Chondrocyte (in vitro differentiated cells): ENCODE measurements around the gene ARL5A. TPM values are rescaled to one million over a fixed set of nuclear protein-coding genes. Genes with fewer than 3 reads are reported as not detected.

Experiments used
- DNase-seq: peaks from one replicate; pipeline ENCODE4 v3.0.0; 2021; ENCODE audit warnings: mixed read lengths, low spot score
- H3K27ac Mint-ChIP-seq: one replicate; pipeline ENCODE4 v1.8.0; 2021; ENCODE audit warnings: mild to moderate bottlenecking, moderate library complexity, mixed read lengths; ENCODE audit not compliant: unreplicated experiment
- H3K27me3 Mint-ChIP-seq: 2 replicates; pipeline ENCODE4 v1.8.0; 2021; ENCODE audit warnings: low read depth, mixed read lengths
- H3K36me3 Mint-ChIP-seq: 2 replicates; pipeline ENCODE4 v1.8.0; 2021; ENCODE audit warnings: low read depth, mixed read lengths
- H3K4me1 Mint-ChIP-seq: 2 replicates; pipeline ENCODE4 v1.8.0; 2021; ENCODE audit warnings: low read depth, mild to moderate bottlenecking, mixed read lengths
- H3K4me3 Mint-ChIP-seq: one replicate; pipeline ENCODE4 v1.8.0; 2021; ENCODE audit warnings: mild to moderate bottlenecking, moderate library complexity, mixed read lengths; ENCODE audit not compliant: unreplicated experiment
- H3K9me3 Mint-ChIP-seq: 2 replicates; pipeline ENCODE4 v1.8.0; 2021; ENCODE audit warnings: low read depth, mixed read lengths
- total RNA-seq: library from RNA; stranded (reverse); gene quantifications from 3 replicates; pipeline ENCODE4 v1.2.1, GENCODE V29; 2021
- TF ChIP-seq, protein P1 (sequence below): fragments of 200-600 bp; sonication (generic); IDR thresholded peaks from 2 replicates; pipeline ENCODE4 v1.5.0; 2021; ENCODE audit warnings: antibody characterized with exemption, mild to moderate bottlenecking, moderate library complexity

ARL5A gene
- total RNA-seq, 1 donor from 2014 or later: 39.8 TPM

DNA sequence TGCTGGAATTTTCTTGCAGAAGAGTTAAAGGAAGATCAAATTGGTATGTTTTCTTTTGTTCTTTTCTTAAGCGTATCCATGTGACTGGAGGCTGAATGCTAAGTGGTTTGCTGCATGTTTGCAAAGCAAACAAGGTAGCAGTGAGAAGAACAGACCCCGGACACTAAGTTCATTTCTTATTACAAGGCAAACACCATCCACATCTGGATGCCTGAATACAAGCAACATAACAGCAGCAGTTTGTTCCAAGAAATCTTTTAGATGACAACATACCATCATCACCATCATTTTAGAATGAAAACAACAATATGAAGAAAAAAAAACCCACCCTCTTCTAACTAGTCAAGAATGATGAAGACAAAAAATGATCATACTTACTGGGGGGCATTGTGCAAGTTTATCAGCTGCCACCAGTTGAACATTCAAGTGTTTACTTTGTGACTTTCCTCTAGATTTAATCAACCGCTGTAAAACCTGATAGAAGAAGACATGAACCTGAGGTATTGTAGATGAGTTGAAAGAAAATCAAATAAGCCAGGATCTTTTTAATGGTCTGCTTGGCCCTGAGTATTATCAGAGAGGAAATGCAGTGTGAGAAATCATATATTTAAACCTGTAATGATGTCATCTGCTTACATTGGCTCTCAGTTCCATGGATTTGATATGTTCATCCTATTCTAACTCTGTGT is 25.0 kb upstream of the ARL5A start:
- peaks cover 43% of the 10 kb centered on the region for H3K4me1 Mint-ChIP-seq
- DNase-seq: no peak
- no peaks in the 10 kb centered on the region for H3K9me3 Mint-ChIP-seq
- TF ChIP-seq, protein P1, sequence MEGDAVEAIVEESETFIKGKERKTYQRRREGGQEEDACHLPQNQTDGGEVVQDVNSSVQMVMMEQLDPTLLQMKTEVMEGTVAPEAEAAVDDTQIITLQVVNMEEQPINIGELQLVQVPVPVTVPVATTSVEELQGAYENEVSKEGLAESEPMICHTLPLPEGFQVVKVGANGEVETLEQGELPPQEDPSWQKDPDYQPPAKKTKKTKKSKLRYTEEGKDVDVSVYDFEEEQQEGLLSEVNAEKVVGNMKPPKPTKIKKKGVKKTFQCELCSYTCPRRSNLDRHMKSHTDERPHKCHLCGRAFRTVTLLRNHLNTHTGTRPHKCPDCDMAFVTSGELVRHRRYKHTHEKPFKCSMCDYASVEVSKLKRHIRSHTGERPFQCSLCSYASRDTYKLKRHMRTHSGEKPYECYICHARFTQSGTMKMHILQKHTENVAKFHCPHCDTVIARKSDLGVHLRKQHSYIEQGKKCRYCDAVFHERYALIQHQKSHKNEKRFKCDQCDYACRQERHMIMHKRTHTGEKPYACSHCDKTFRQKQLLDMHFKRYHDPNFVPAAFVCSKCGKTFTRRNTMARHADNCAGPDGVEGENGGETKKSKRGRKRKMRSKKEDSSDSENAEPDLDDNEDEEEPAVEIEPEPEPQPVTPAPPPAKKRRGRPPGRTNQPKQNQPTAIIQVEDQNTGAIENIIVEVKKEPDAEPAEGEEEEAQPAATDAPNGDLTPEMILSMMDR: no peak
- H3K27ac Mint-ChIP-seq: no peak overlapping the region
- H3K36me3 Mint-ChIP-seq: no peaks in the 10 kb centered on the region
- H3K4me3 Mint-ChIP-seq: no peak overlapping the region
- H3K27me3 Mint-ChIP-seq: no peaks in the 10 kb centered on the region

DNA sequence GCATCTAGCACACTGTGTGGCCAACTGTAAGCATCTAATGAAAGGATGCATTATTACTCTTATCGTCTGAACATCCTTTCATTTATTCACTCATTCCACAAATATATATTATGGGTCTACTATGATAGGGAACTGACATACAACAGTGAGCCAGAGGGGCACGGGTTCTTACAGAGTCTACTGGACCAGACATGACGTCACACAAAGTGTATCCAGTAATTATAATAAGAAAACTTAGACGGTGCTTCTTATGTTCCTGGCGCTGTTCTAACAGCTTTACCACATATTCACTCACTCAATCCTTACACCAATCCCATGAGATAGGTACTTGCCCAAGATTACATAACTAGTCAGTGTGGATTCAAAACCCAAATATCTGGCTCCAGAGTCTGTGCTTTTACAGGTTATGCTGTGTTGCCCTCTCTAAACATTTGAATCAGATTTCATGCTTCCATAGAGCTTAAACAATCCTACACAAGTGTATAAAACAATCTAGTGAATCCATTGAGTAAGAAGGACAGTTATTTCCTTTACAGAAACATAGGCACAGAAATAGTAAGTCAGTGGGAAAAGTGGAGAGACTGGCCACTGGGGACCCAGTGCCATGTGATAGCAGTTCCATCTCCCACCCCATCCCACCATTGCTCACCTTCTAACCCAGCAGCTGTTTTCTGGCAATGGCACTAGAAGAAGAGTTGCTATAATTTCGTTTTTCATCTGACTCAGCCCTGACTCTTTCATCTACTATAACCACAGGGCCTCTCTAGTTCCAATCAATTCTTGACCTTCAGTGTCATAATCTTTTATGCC is 24.2 kb upstream of the ARL5A start:
- Mint-ChIP-seq H3K36me3 (no peaks in the 10 kb centered on the region), H3K27ac (no peak overlapping the region), H3K9me3 (no peaks in the 10 kb centered on the region), H3K27me3 (no peaks in the 10 kb centered on the region), H3K4me3 (no peak overlapping the region), H3K4me1 (peaks cover 36% of the 10 kb centered on the region)
- TF ChIP-seq, protein P1: no peak
- no peak for DNase-seq

DNA sequence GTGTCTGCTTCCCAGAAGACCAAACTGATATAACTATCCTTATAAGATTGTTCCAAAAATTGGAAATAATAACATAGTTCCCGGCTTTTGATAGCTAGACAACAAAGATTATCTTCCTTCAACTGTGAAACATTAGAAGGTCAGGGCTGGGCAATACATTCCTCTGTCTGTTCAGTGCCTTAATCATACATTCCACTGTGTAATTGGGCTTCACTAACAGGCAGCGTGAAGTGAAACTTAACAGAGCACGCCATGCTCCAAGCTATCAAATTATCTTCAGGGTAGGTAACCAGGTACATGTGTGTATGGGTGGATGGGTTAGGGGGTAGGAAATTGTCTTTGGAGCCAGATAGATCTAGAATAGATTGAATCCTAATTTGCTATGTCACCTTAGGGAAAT is 23.5 kb upstream of the ARL5A start:
- no peak for DNase-seq
- Mint-ChIP-seq H3K27ac (peak overlapping the region; percentile 38), H3K4me3 (no peak overlapping the region), H3K9me3 (no peaks in the 10 kb centered on the region), H3K36me3 (no peaks in the 10 kb centered on the region), H3K4me1 (peaks cover 29% of the 10 kb centered on the region), H3K27me3 (no peaks in the 10 kb centered on the region)
- TF ChIP-seq, protein P1: no peak

DNA sequence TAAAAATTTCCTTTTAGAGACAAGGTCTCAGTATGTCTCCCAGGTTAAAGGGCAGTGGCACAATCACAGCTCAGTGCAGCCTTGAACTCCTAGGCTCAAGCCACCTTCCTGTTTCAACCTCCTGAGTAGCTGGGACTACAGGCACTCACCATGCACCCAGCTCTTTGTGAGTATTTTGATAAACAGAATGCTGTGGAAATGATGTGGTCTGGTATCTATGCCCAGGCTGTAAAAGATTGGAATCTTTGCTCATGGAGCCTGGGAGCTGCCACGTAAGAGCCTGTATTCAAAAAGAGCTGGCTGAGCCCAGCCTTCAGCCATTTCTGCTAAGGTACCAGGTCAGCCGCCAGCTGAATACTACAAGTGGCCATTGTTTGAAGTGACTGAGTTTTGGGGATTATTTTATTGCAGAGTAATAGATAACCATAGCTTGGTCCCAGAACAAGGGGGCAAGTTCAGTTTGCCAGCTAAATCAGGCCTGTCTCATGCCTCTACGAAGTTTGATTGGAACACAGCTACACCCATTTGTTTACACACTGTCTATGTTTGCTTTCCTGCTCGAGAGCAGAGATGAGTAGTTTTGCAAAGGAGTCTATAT is 21.3 kb upstream of the ARL5A start:
- H3K9me3 Mint-ChIP-seq: no peaks in the 10 kb centered on the region

DNA sequence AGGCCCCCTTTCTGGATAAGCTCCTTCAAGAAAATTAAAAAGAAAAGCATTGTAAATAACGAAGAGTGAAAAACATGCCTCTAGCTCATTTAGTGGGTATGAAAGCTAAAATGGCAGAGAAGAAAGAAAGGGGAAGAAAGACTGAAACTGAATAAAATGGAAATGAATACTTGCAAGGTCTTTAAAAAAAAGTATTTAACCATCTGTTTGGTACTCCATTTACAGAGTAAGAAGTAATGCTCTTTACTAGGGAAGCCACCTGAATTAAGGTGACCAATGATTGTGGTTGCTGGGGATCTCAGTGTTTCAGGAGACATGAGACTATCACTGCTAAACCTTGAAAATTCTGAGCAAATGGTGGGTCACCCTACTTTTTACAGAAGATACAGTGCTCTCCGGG is 17.7 kb upstream of the ARL5A start:
- no peak for DNase-seq
- H3K4me1 Mint-ChIP-seq: peaks cover 20% of the 10 kb centered on the region
- TF ChIP-seq, protein P1: no peak
- H3K9me3 Mint-ChIP-seq: no peaks in the 10 kb centered on the region
- no peak overlapping the region for H3K27ac Mint-ChIP-seq
- H3K4me3 Mint-ChIP-seq: no peak overlapping the region
- no peaks in the 10 kb centered on the region for H3K36me3 Mint-ChIP-seq
- H3K27me3 Mint-ChIP-seq: no peaks in the 10 kb centered on the region

More for the DNA sequence above, 21.3 kb upstream of the ARL5A start:
- TF ChIP-seq, protein P1: no peak
- DNase-seq: no peak
- no peak overlapping the region for H3K4me3 Mint-ChIP-seq
- no peaks in the 10 kb centered on the region for H3K27me3 Mint-ChIP-seq
- H3K27ac Mint-ChIP-seq: no peak overlapping the region
- H3K4me1 Mint-ChIP-seq: peaks cover 31% of the 10 kb centered on the region
- H3K36me3 Mint-ChIP-seq: no peaks in the 10 kb centered on the region
